GM12892 (cell line): ENCODE measurements around the gene SYNPO.

Experiments used
- POLR2A ChIP-seq: IDR thresholded peaks from 2 replicates; pipeline ENCODE4 v1.6.1; 2011; ENCODE audit warnings: low read depth, low read length, control low read depth
- POLR2AphosphoS5 ChIP-seq: IDR thresholded peaks from 2 replicates; pipeline ENCODE4 v1.6.1; 2011; ENCODE audit warnings: low read depth, low read length, control low read depth

DNA sequence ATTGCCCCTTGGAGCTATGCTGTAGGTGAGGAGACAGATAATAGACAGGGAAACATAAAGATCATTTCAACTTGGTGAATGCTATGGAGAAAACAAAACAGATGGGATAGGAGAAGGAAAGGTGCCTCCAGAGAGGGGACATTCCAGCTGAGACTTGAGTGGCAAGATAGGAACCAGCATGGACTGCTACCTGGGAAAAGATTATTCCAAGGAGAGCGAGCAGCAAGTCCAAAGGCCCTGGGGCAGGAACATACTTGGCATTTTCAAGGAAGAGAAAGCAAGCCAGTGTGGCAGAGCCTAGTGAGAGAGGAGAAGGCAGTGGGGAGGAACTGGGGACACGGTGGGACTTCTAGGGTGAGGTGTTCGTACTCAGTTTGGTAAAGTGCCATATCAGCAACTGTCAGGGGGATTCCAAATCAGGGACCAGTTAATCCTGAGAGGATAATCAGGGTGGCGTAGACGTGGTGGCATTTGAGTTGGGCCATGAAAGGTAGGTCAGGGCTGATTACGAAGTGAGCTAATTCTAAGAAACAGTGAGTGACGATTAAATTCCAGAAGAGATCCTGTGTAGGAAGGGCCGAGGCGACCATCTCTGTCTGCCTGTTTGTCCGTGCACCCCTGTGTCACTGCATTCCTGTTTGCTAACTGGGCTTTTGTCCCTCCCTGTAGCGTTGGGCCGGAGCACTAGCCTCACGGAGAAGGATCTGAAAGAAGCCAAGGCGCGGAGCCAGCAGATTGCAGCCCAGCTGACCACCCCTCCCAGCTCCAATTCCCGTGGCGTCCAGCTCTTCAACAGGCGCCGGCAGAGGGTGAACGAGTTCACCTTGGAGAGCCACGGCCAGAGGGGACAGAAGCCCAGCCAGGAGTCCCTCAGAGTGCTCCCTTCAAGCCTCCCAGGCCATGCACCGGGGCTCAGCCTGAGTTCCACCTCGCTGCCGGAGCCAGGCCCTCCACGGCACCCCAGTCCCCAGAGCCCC, 7.1 kb downstream of the SYNPO start:
- TF ChIP-seq POLR2A (no peak), POLR2AphosphoS5 (no peak)
